Measurements from ENCODE around the gene ARHGAP8.
"Not testable (repeated sequence)": the region's sequence is repeated elsewhere in the genome, so short reads cannot be mapped to it uniquely, and the experiment has no call there.

Gene ARHGAP8

DNA sequence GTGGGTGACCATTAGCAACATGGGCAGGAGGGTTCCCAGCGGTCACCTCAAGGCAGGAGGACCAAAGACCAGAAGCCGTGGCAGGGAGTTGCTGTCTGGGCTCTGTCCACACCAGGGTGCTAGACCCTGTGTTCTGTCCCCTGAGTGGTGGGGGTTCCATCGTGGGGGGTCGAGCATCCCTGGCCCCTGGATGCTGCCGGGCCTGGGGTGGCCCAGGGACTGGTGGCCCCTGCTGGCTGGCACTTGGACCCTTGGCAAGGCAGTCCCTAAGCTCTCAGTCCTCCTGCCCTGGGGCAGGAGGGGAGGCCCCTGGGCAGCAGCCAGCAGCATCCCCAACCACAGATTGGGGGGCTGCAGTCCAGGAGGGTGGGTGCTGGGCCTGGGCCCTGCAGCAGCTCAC lies 13.4 kb upstream of the ARHGAP8 start:
- H3K4me3 ChIP-seq (ENCODE audit: low read depth, low read length), result no peak overlapping the region
- TF ChIP-seq, protein P1, sequence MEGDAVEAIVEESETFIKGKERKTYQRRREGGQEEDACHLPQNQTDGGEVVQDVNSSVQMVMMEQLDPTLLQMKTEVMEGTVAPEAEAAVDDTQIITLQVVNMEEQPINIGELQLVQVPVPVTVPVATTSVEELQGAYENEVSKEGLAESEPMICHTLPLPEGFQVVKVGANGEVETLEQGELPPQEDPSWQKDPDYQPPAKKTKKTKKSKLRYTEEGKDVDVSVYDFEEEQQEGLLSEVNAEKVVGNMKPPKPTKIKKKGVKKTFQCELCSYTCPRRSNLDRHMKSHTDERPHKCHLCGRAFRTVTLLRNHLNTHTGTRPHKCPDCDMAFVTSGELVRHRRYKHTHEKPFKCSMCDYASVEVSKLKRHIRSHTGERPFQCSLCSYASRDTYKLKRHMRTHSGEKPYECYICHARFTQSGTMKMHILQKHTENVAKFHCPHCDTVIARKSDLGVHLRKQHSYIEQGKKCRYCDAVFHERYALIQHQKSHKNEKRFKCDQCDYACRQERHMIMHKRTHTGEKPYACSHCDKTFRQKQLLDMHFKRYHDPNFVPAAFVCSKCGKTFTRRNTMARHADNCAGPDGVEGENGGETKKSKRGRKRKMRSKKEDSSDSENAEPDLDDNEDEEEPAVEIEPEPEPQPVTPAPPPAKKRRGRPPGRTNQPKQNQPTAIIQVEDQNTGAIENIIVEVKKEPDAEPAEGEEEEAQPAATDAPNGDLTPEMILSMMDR (IDR thresholded peaks at IDR 0.05; ENCODE audit: control insufficient read depth, extremely low read depth, insufficient read depth), result no peak
- no peak for DNase-seq (ENCODE audit: low read depth)

DNA sequence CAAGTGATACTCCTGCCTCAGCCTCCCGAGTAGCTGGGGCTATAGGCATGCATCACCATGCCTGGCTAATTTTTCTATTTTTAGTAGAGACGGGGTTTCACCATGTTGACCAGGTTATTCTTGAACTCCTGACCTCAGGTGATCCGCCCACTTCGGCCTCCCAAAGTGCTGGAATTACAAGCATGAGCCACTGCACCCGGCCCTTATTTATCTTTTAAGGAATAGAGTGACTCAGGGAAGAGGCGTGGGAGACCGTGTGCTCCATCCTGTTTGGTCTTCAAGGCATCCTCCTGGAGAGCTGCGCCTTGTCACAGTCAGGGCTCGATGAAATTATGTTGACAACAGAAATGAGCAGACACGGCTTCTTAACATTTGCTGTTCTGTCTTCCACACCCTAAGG lies 12.7 kb upstream of the ARHGAP8 start:
- not testable (repeated sequence) for DNase-seq (ENCODE audit: low read depth); H3K4me3 ChIP-seq (ENCODE audit: low read depth, low read length)

DNA sequence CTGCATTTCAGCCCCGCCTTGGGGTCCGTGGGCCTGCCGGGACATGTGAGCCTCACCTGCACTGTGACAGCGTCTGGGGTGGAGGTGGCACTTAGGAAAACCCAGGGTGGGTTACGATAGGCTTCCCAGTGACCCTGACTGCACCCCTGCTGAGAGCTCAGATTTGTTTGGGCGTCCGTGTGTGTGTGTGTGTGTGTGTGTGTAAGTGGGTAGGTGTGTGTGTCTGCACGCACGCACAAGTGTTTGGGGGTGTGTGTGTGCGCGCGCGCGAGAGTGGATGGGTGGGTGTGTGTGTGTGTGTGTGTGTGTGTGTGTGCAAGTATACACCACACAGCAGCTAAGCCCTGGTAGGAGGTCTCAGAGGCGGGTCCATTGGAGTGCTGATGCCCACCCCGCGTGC lies 12.1 kb upstream of the ARHGAP8 start:
- TF ChIP-seq, protein P1 (IDR thresholded peaks at IDR 0.05; ENCODE audit: control insufficient read depth, extremely low read depth, insufficient read depth), result no peak
- H3K4me3 ChIP-seq (ENCODE audit: low read depth, low read length), result no peak overlapping the region
- no peak for DNase-seq (ENCODE audit: low read depth)

DNA sequence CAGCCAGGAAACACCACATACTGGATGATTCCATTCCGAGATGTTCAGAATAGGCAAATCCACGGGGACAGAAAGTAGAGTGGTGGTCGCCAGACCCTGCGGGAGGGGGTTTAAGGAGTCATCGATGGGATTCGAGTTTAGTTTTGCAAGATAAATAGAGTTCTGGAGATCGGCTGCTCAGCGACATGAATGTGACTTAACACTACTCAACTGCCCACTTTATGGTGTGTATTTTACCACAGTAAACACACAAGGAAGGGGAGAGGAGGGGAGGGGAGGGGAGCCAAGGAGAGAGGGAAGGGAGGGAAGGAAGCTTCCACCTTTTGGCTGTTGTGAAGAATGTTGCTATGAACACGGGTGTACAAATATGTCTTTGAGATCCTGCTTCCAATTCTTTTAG lies 10.4 kb upstream of the ARHGAP8 start:
- TF ChIP-seq, protein P1 (IDR thresholded peaks at IDR 0.05; ENCODE audit: control insufficient read depth, extremely low read depth, insufficient read depth), result no peak
- DNase-seq (ENCODE audit: low read depth), result peak; percentile 70
- peak overlapping the region; percentile 13; the same call in 1 of the 2 replicates for H3K4me3 ChIP-seq (ENCODE audit: low read depth, low read length)

DNA sequence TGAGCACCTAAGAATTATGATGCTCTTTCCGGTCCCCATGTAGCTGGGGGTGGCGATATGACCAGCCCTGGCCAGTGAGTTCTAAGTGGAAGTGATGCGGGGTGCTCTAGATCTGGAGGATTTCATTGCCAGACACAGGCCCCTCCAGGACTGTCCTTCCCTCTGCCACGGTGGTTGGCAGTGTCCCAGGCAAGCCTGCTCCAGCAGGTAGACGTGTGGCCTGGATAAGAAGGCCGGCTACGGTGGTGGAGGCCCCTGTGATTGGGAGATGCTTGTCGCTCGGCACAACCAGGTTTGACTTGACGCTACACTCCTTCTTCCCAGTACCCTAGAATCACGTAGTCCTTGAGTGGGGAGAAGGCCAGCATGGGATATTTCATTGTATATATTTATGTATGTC lies 9.1 kb upstream of the ARHGAP8 start:
- DNase-seq (ENCODE audit: low read depth), result no peak
- no peak overlapping the region for H3K4me3 ChIP-seq (ENCODE audit: low read depth, low read length)
- TF ChIP-seq, protein P1 (IDR thresholded peaks at IDR 0.05; ENCODE audit: control insufficient read depth, extremely low read depth, insufficient read depth), result no peak

DNA sequence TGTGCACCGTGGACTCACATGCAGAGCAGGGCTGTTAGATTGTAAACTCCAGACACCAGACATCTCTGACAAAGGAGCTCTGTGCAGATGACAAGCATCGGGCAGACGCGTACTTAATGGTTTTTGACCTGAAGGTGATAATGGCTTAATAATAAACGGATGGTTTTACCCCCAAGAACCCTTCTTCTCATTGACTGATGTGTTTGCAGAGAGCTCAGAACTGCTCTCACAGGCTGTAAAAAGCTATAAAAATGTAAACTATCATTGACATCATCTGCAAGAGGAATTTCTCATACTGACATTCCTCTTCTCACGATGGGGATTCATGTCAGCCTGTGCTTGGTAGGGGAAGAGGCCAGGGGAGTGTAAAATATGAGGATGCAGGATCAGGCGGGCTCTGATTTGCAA lies 8.6 kb upstream of the ARHGAP8 start:
- H3K4me3 ChIP-seq (ENCODE audit: low read depth, low read length), result no peak overlapping the region
- DNase-seq (ENCODE audit: low read depth), result no peak
- TF ChIP-seq, protein P1 (IDR thresholded peaks at IDR 0.05; ENCODE audit: control insufficient read depth, extremely low read depth, insufficient read depth), result no peak

DNA sequence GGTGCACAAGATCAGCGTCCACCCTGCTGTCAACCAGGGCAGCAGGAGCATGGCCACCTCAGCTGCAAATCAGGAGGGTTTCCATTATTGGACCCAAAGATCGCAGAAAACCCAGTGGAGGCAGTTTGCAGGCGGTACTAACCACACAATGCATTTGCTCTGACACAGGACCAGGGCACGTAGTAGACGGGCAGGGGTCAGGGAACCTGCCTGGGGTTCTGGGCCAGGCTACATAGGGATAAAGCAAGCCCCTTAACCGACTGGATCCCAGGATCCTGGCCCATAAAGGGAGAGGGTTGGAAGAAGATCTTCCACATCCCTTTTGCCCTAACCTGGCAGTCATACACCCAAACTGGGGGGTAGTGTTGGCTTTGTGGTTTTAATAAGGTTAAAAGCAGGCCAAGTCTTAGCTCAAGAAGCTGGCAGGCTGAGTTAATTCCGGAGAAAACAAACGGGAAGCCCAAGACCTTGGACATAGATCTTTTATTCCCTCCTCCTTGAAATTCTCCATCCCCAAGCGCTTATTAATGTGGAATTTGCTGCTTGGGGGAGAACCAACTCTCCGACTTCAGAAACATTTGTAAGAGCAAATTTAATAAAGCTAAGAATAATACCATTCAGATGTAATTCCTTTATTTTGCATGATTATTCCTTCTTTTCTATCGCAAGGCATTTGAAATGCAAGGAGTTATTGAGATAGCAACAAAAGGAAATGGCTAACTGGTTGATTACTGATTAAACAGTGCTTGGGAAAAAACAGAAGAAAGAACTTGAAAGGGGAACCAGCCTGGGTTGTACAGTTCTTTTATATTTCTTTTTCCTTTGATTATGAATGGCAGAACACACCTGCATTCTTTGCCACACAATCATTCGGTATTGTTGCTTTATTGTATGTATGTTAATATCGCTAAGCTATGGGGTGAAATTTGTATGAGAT lies 6.3 kb upstream of the ARHGAP8 start:
- no peak for DNase-seq (ENCODE audit: low read depth)
- no peak overlapping the region for H3K4me3 ChIP-seq (ENCODE audit: low read depth, low read length)
- TF ChIP-seq, protein P1 (IDR thresholded peaks at IDR 0.05; ENCODE audit: control insufficient read depth, extremely low read depth, insufficient read depth), result no peak

DNA sequence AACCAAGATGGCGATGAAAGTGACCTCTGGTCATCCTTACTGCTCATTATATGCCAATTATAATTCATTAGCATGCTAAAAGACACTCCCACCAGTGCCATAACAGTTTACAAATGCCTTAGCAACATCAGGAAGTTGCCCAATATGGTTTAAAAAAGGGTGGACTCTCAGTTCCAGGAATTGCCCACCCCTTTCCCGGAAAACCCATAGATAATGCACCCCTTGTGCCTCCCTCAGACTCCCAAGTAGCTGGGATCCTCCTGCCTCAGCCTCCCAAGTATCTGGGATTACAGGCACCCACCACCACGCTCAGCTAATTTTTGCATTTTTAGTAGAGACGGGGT lies 4.6 kb upstream of the ARHGAP8 start:
- H3K4me3 ChIP-seq (ENCODE audit: low read depth, low read length); DNase-seq (ENCODE audit: low read depth): not testable (repeated sequence)

Data from LNCaP clone FGC (cell line).